Measurements from ENCODE around the gene KPNA3.

DNA sequence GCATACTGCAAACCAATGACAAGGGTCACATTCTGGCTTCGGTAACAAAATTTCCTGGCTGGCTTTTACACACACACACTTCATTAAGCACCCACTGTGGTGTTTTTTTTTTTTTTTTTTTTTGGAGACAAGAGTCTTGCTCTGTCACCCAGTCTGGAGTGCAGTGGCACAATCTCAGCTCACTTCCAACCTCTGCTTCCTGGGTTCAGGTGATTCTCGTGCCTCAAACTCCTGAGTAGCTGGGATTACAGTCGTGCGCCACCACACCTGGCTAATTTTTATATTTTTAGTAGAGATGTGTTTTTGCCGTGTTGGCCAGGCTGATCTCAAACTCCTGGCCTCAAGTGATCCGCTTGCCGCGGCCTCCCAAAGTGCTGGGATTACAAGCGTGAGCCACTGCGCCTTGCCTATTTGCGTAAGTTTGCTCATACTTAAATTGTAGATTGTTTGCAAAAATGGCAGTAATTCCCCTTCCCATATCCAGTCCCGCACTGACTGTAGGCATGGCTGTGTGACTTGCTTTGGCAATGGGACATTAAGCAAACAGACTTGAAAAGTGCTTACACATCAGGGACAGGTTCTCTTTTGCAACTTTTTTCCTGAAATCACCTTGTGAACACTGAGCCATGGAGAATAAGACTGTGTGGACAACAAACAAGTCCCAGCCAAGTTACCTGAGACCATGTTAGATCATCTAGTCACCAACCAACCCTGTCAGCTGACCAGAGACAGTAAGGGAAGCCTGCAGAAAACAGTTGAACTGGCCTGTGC is 59.1 kb downstream of the KPNA3 start:
- TF ChIP-seq, protein P1, sequence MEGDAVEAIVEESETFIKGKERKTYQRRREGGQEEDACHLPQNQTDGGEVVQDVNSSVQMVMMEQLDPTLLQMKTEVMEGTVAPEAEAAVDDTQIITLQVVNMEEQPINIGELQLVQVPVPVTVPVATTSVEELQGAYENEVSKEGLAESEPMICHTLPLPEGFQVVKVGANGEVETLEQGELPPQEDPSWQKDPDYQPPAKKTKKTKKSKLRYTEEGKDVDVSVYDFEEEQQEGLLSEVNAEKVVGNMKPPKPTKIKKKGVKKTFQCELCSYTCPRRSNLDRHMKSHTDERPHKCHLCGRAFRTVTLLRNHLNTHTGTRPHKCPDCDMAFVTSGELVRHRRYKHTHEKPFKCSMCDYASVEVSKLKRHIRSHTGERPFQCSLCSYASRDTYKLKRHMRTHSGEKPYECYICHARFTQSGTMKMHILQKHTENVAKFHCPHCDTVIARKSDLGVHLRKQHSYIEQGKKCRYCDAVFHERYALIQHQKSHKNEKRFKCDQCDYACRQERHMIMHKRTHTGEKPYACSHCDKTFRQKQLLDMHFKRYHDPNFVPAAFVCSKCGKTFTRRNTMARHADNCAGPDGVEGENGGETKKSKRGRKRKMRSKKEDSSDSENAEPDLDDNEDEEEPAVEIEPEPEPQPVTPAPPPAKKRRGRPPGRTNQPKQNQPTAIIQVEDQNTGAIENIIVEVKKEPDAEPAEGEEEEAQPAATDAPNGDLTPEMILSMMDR (IDR thresholded peaks at IDR 0.05; ENCODE audit: low read depth, low read length) = no peak
- no peak for TF ChIP-seq EZH2phosphoT487 (IDR thresholded peaks at IDR 0.05; ENCODE audit: low read depth)
